Neutrophil (primary cell): ENCODE measurements around the gene CFAP251.

ENCODE experiments used
- H3K27ac ChIP-seq: fragments of 200-600 bp; sonication (generic); 2 replicates; pipeline ENCODE4 v1.5.1; 2016; ENCODE audit warnings: mild to moderate bottlenecking, moderate library complexity
- H3K27me3 ChIP-seq: fragments of 200-600 bp; sonication (generic); 2 replicates; pipeline ENCODE4 v1.6.0; 2016; ENCODE audit warnings: mild to moderate bottlenecking
- H3K36me3 ChIP-seq: fragments of 200-600 bp; sonication (generic); 2 replicates; pipeline ENCODE4 v1.5.1; 2017
- H3K4me1 ChIP-seq, 2 experiments: fragments of 200-600 bp in 1 of 2; sonication (generic) in 1 of 2; 1 replicate in 1 of 2; 2 replicates in 1 of 2; pipeline versions ENCODE4 v1.5.1 to v1.6.1; 2013 to 2016; ENCODE audit warnings: low read depth in 1 of 2, low read length in 1 of 2, mild to moderate bottlenecking in 1 of 2, moderate library complexity in 1 of 2; ENCODE audit not compliant: control insufficient read depth in 1 of 2, insufficient read depth in 1 of 2
- H3K4me3 ChIP-seq, 2 experiments: fragments of 200-600 bp in 1 of 2; sonication (generic) in 1 of 2; 1 replicate in 1 of 2; 2 replicates in 1 of 2; pipeline ENCODE4 v1.5.1; 2013 to 2016; ENCODE audit warnings: low read depth in 1 of 2, low read length in 1 of 2, mild to moderate bottlenecking in 1 of 2, moderate library complexity in 1 of 2
- H3K9me3 ChIP-seq: fragments of 200-600 bp; sonication (generic); 2 replicates; pipeline ENCODE4 v1.5.1; 2016
- TF ChIP-seq, protein P1 (sequence below): fragments of 200-600 bp; sonication (generic); IDR thresholded peaks from 2 replicates; pipeline ENCODE4 v1.5.1; 2016; ENCODE audit warnings: antibody characterized with exemption

Gene CFAP251

DNA sequence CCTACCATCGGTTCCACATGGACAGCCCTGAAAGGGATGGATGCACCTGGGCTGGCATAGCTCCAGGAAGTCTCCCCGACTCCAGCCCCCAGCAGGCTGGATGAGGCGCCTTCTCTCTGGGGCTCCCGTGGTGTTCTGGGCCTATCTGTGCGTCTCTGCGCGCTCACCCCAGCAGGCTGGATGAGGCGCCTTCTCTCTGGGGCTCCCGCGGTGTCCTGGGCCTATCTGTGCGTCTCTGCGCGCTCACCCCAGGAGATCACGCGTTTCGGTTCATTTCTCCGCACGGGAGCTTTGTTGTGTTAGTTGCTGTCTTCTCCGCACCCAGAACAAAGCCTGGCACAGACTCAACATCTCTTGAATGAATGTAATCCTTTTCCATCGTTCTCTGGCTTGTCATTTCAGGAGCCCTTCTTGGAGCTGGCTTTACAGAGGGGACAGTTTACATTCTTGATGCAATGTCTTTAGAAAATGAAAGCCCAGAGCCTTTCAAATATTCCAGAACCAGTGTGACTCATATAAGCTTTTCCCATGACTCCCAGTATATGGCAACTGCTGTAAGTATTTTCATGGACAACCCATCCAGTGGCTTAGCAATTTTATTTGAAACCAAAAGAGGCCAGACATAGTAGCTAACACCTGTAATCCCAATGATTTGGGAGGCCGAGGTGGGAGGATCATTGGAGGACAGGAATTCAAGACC is 40.3 kb downstream of the CFAP251 start:
- H3K27me3 ChIP-seq = no peaks in the 10 kb centered on the region
- TF ChIP-seq, protein P1, sequence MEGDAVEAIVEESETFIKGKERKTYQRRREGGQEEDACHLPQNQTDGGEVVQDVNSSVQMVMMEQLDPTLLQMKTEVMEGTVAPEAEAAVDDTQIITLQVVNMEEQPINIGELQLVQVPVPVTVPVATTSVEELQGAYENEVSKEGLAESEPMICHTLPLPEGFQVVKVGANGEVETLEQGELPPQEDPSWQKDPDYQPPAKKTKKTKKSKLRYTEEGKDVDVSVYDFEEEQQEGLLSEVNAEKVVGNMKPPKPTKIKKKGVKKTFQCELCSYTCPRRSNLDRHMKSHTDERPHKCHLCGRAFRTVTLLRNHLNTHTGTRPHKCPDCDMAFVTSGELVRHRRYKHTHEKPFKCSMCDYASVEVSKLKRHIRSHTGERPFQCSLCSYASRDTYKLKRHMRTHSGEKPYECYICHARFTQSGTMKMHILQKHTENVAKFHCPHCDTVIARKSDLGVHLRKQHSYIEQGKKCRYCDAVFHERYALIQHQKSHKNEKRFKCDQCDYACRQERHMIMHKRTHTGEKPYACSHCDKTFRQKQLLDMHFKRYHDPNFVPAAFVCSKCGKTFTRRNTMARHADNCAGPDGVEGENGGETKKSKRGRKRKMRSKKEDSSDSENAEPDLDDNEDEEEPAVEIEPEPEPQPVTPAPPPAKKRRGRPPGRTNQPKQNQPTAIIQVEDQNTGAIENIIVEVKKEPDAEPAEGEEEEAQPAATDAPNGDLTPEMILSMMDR = no peak
- H3K4me3 ChIP-seq = no peak overlapping the region
- no peak overlapping the region for H3K27ac ChIP-seq
- H3K4me1 ChIP-seq = no peaks in the 10 kb centered on the region
- H3K9me3 ChIP-seq = no peaks in the 10 kb centered on the region
- no peaks in the 10 kb centered on the region for H3K36me3 ChIP-seq

DNA sequence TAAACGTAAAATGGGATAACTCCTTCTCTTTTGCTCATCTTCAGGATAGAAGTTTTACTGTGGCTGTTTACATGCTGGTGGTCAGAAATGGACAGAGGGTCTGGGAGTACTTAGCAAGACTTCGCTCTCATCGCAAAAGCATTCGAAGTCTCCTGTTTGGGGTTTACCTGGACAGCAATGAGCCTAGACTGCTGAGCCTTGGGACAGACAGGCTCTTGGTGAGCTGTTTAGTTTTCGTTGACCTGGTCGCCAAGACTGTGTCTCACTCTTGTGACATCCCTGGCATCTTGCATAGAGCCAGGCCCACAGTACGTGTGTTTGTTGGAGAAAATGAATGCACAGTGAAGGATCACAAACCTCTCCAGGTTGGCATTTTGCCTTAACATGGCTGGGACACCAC is 42.1 kb downstream of the CFAP251 start:
- TF ChIP-seq, protein P1 = no peak
- H3K9me3 ChIP-seq = no peaks in the 10 kb centered on the region

DNA sequence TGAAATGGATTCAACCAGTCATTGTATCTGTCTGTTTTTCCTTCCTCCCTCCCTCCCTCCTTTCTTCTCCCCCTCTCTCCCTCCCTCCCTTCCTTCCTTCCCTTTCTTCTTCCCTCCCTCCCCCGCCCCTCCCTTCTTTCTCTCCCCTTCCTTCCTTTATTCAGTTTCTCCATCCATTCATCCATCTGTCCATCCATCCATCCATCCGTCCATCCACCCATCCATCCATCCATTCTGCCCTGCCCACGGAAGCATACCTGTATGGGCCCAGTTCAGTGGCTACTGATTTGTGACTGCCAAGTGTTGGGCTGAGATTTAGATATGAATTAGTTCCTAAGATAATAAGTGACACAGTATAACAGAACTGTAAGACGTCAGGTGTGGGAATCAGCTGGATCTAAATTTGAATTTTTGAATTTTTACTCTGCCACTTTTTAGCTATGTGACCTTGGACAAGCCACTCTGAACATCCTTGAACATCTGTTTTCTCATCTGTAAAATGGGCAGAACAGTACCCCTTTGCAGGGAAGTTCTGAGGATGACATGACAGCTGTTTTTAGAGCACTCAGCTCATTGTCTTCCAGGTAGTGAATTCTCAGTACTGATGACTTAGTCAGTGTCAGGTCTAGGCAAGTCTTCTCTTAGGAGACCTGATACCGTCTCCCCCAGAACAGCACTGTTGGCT is 42.9 kb downstream of the CFAP251 start:
- TF ChIP-seq, protein P1 = no peak
- Histone ChIP-seq H3K36me3 (no peaks in the 10 kb centered on the region), H3K9me3 (no peaks in the 10 kb centered on the region), H3K27me3 (no peaks in the 10 kb centered on the region), H3K4me3 (no peak overlapping the region), H3K4me1 (no peaks in the 10 kb centered on the region), H3K27ac (no peak overlapping the region)

More for the DNA sequence above, 42.1 kb downstream of the CFAP251 start:
- Histone ChIP-seq H3K4me1 (no peaks in the 10 kb centered on the region), H3K27me3 (no peaks in the 10 kb centered on the region), H3K27ac (no peak overlapping the region), H3K4me3 (no peak overlapping the region), H3K36me3 (no peaks in the 10 kb centered on the region)

DNA sequence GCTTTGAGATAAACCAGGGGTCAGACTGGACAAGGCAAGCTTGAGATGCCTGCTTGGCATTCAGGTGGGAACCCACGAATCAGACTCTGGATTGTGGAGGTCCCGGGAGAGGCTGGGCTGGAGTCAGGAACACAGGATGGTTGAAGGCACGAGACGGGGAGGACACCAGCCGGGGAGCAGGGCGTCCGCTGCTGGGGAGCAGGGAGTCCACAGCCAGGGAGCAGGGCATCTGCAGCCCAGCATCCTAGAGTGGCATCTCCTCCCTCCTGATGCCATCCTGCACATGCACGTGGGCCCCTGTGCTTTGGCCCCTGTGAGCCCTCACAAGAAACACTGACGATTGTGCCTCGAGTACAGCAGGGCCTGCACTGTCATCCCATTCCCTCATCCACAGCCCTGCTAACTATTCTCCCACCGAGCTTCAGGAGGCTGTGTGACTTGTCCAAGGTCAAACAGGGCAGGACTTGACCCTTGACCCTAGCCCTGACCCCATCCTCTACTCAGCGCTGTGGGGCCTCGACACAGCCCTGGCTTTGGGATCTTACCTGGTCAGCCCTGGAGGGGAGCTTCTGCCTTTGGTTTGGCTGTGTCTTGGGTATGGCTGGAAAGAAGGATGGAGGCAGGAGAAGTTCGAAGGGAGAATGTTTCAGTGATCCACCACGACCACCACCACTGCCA is 45.1 kb downstream of the CFAP251 start:
- Histone ChIP-seq H3K36me3 (no peaks in the 10 kb centered on the region), H3K9me3 (no peaks in the 10 kb centered on the region), H3K27ac (no peak overlapping the region), H3K27me3 (no peaks in the 10 kb centered on the region), H3K4me3 (no peak overlapping the region), H3K4me1 (no peaks in the 10 kb centered on the region)
- TF ChIP-seq, protein P1 = no peak

- H3K9me3 ChIP-seq = no peaks in the 10 kb centered on the region
- H3K27ac ChIP-seq = no peak overlapping the region
- no peaks in the 10 kb centered on the region for H3K27me3 ChIP-seq
- no peak overlapping the region for H3K4me3 ChIP-seq
- TF ChIP-seq, protein P1 = no peak
- no peaks in the 10 kb centered on the region for H3K4me1 ChIP-seq
- H3K36me3 ChIP-seq = no peaks in the 10 kb centered on the region
Measured at GRCh38 chr12:121964813-121965643, 46.6 kb downstream of the CFAP251 start.
